ENCODE measurements around the gene TMEM45A.
"Not testable (repeated sequence)": the region's sequence is repeated elsewhere in the genome, so short reads cannot be mapped to it uniquely, and the experiment has no call there.

The TMEM45A gene

DNA sequence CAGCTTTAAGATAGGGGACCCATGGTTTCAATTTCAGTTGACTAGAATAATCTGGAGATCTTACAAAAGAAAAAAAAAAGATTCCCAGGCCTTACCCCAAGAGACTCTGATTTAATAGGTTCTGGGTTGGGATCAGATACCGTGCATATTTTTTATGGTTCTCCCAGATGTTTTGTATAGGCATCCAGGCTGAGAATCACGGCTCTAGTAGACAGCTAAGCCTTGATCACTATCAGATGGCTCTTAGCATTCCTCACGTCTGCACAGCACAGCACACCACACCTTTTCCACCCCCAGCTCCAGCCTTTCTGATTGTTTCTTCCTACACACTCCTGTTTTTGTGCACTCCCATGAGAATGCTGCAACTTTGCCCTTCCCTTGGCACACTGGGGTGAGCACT lies 40.8 kb downstream of the TMEM45A start:
- no peak for DNase-seq (ENCODE audit: low read depth in 2 of 2)

DNA sequence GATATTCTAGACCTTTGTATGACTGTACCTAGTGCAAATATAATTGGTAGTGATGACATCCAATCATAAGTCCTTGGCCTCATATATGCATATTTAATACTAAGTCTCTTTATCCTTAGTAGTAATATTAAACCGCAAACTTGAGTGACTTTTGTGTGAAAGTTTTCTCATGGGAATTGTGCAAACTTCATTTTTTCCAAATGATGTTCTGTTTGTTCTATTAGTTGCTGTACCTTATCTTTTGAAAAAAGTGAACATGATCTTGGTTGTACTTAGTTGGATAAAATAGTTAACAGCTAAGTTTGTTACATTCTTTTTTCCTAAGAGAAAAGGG lies 43.2 kb downstream of the TMEM45A start:
- DNase-seq (ENCODE audit: low read depth in 2 of 2), result no peak

DNA sequence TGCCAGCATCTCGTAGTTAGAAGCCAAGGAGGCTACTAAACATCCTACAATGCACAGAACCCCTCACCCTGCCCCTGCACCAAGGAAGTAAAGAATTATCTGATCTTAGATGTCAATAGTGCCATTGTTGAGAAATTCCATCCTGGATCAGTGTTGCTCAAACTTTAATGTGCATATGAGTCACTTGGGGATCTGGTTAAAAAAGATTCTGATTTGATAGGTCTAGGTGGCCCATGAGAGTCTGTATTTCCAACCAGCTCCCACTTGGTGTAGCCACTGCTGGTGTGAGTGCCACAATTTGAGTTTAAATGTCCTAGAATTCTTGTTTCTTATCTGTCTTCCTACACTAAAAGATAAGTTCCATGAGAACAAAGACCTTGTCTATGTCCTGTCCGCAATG lies 43.7 kb downstream of the TMEM45A start:
- no peak for DNase-seq (ENCODE audit: low read depth in 2 of 2)

DNA sequence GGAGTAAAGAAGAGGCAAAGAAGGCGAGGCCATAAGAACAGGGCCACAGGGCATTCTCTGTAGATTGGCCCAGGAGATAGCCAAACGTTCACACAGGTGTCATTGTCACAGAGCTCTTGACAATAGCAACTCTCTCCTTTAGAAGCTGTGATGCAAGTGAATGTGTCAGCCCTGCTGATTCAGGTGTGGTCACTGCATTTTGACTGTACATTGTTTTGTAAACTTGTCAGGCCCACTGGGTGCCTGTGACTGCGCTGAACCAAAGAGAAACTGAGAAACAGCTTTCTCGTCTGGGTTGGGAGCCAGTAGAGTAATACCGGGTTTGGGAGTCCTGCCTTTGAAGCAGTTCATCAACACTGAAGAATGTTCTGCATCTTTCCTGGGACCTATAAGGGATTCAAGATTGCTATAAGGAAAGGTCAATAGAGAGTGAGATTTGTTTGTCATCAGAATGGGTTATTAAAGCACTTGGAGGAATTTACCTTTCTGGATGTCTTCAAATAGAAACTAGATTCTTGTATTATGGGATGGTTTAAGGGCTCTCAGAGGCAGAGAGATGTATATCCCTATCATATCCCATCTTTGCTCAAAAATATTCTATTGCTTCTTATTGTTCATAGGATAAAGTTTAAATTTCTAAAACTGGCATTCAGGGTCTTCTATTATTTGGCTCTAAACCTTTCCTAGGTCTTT lies 45.4 kb downstream of the TMEM45A start:
- no peak for DNase-seq (ENCODE audit: low read depth in 2 of 2)

DNA sequence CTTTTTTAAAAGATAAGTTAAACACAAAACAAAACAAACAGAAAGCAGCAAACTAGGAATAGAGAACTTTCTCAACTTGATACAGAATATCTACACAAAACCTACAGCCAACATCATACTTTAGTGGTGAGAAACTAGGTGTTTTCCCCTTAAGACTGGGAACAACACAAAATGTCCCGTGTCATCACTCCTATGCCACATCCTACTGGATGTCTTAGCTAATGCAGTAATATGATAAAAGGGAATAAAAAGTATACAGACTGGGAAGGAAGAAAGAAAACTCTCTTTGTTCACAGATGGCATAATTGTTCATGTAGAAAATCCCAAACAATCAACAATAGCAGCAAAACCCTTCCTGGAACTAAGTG lies 45.9 kb downstream of the TMEM45A start:
- no peak for DNase-seq (ENCODE audit: low read depth in 2 of 2)

DNA sequence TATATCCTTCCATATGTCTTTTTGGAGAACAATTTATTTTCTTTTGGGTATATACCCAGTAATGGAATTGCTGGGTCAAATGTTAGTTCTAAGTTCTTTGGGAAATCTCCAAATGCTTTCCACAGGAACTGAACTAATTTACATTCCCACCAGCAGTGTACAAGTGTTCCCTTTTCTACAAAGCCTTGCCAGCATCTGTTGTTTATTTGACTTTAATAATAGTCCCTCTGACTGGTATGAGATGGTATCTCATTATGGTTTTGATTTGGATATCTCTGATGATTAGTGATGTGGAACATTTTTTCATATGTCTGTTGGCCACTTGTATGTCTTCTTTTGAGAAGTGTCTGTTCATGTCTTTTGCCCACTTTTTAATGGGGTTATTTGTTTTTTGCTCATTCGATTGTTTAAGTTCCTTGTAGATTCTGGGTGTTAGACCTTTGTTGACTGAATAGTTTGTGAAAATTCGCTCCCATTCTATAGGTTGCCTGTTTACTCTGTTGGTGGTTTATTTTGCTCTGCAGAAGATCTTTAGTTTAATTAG lies 48.4 kb downstream of the TMEM45A start:
- no peak for DNase-seq (ENCODE audit: low read depth in 2 of 2)

DNA sequence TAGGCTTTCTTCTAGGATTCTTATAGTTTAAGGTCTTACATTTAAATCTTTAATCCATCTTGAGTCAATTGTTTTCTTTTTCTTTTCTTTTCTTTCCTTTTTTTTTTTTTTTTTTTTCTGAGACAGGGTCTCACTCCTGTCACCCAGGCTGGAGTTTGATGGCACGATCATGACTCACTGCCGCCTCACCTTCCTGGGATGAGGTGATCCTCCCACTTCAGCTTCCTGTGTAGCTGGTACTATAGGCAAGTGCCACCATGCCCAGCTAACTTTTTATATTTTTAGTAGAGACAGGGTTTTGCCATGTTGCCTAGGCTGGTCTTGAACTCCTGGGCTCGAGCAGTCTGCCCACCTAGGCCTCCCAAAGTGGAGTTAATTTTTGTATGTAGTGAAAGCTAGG lies 49.0 kb downstream of the TMEM45A start:
- not testable (repeated sequence) for DNase-seq (ENCODE audit: low read depth in 2 of 2)

DNA sequence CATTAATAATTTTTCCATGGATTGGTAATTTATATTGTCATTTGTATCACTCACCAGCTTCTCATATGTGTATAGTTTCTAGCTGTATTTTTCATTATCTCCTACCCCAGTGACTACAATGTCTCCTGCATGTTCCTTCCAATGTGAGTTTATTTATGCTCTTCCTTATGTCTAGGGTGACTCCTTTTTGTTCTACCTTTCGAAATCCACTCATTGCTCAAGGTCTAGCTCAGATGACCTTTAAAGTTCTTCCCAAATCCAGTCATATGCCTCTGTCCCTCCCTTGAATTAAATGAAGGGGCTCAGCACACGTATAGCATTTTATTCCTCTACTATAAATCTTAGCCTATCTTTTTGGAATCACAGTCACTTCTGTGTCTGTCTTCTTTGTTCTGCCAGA lies 53.0 kb downstream of the TMEM45A start:
- DNase-seq (ENCODE audit: low read depth in 2 of 2), result no peak

DNA sequence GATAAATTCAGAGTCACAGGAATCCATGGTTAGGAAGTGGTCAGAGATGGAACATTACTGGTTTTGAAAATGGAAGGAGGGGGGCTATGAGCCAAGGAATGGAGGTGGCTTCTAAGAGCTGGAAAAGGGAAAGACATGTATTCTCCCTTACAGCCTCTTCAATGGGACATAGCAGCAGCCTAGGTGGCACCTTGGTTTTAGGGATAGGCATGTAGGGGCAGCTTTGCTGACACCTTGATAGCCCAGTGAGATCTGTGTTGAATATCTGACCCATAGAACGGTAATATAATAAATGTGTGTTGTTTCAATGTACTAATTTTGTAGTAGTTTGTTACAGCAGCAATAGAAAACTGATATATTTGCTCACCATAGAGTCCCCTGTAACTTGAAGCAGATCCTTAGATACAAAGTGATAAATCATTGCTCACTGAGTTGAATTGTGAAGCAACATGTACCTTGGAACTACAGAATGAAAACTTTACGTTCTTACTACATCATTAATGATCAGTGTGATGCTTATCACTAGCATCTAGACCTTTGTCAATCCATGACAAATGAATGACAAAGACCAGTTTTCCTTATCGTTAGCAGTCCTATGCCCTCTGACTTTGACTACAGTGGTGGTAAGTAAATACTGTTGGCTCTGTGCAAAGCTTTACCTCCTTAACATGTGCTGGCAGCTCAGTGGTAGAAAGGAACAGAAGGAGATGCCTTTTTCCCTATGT lies 53.8 kb downstream of the TMEM45A start:
- DNase-seq (ENCODE audit: low read depth in 2 of 2), result no peak

DNA sequence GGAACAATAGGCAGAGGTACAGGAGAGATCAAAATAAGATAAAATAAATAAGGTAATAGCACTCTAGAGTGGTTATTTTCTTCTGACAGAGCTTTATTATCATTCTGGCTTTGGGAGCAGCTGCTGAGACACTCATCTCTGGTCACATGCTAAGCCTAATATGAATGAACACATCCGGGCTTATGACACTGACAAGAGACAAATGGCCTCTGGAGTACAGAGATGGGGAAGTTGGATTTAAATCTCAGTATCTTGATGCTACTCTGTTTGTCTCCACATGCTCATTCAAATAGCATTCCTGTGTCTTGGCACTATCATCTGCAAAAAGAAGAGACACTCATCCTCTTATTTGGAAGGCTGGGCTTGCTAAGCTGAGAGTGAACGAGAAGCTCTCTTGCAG lies 55.6 kb downstream of the TMEM45A start:
- DNase-seq (ENCODE audit: low read depth in 2 of 2), result no peak

DNA sequence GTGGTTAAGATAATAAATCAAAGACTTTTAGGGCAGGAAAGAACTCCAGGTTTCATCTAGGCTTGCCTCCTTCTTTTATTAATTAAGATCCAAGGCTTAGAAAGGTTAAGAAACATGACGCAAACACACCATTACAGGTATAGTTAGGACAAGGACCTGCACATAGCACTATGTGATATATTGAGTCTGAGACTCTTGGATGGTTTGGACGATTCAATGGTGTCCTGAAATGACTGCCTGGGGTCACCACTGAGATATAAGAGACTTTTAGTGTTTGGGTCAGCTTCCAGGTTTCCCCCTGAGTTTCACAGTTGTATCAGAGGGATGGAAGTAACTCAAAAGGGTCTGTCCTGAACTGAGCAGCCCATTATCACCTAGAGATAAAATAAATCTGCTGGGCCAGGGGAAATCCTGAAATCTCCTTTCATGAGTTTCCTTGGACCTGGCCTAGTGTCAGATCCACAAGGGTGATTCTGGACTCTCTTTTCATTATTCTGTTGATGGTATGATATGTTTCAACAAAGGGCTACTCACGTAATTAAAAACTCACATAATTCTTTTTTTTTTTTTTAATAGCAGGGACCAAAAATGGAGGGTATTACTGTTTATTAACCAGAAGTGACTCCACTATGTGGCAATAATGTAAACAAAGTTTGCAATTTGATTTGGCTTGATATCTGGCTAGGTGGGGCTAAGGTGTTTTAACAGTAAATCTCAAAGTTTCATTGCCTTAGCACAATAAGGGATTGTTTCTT lies 61.4 kb downstream of the TMEM45A start:
- DNase-seq (ENCODE audit: low read depth in 2 of 2), result no peak

DNA sequence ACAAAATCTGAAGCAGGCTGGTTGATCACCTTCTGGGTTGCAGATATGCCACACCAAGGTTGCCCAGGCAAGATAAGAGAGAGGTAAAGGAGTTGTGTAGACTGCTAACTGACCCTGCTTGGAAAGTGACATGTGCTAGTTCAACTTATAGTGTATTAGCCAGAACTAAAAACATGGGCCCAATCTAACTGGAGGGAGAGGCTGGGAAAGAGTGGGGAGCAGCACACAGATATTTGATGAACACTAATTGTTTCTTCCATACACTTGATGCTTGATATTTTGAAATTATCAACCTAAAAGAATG lies 61.9 kb downstream of the TMEM45A start:
- no peak for DNase-seq (ENCODE audit: low read depth in 2 of 2)

DNA sequence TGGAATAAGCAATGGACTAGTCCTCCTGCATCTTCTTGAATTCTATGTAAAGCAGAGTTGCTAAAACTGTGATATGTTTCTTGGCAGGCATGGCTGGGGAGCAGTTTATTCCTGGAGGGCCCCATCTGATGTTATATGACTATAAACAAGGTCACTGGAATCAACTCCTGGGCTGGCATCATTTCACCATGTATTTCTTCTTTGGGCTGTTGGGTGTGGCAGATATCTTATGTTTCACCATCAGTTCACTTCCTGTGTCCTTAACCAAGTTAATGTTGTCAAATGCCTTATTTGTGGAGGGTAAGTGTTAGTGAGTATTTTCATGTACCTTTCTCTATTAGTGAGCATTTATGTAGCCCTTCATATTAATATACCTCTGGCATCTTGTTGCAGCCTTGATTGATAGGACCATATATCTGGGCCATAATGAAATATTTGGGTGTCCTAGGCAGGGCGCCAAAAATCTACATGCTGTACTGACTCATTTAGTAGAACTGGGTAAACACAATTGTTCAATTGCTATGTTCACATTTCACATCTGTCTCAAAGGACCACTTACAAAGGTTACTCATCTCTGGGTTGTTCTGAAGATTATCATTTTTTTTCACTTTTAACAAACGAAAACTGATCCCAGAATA lies 64.4 kb downstream of the TMEM45A start:
- DNase-seq (ENCODE audit: low read depth in 2 of 2), result no peak

DNA sequence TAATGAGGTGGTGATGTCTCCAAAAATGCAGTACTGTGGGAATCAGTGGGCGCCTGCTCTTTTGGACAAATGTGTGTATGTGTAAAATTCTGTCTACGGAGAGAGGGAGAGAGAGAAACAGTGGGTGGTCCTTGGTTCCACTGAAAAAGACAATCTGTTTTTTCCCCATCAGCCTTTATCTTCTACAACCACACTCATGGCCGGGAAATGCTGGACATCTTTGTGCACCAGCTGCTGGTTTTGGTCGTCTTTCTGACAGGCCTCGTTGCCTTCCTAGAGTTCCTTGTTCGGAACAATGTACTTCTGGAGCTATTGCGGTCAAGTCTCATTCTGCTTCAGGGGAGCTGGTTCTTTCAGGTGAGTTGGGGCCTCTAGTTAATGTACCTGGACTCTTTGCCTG lies 65.8 kb downstream of the TMEM45A start:
- no peak for DNase-seq (ENCODE audit: low read depth in 2 of 2)

DNA sequence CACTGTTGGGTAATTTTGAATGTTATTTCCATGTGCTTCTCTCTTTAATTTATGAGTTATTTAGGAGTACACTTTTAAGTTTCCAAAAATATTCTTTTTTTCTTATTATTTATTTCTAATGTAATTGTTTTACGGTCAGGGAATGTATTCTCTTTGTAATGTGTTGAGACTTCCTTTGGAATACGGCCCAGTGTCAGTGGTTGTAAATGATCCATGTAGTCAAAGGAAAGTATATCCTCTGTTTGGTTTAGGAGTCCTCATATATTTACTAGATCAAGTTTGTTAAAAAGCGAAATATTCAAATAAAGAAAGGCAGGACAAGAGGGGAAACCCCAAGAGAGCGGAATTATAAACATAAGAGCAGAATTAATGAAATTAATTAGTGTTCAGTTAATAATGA lies 68.0 kb downstream of the TMEM45A start:
- no peak for DNase-seq (ENCODE audit: low read depth in 2 of 2)

DNA sequence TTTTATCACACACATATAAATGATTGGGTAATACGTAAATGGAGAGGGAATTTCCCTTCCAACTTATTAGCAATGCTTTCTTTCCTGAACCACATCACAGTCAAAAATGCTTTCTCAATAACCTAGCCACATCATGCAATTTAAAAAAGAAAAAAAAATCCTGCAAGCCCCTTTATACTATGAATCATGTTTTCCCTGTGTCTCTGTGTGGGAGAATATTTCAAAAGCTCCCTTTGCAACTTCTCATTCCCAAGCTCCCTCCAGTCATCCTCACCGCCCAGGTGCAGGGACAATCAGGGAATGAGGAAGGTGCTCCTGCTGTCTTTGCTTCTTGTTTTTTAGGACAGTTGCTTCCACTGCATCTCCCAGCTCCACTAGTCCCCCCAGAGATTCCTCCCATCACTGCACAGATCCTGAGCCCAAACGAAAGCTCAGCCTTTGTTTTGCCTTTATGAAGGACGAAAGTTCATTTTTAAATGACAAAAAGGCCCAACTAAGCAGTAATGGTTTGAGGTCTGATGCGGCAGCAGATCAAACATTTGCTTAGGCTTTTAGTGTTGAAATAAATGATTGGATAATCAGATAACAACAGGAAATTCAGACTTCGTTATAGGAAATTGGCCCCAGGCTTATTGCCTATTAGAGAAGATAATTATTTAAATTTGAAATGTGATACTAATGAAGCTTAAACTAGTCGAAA lies 69.2 kb downstream of the TMEM45A start:
- no peak for DNase-seq (ENCODE audit: low read depth in 2 of 2)

DNA sequence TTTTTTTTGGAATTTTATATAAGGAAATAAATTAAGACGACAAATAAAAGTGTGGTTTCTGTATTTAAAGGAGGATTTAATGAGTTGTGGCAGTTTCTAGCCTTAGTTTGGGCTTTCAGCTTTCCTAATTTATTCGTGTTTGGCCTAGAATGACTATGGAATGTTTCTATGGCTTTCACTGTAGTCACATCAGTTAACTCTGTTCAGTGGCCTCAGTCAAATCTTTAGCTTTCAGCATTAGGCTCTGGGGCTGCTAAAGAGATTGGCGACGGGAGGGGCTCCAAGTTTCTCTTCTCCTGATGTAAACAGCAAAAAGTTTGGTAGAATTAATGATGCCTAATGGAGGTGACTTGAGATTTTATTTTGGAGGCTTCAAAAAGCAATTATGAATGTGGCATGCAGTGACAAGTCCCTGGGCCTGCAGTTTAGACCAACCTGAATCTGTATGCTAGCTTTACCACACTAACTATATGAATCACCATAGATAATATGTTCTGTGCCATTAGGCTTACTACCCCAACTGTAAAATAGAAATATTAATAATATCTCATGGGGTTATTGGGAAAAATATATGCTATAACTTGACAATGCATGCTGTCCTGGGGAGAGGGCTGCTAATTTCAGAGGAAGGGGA lies 69.9 kb downstream of the TMEM45A start:
- no peak for DNase-seq (ENCODE audit: low read depth in 2 of 2)

DNA sequence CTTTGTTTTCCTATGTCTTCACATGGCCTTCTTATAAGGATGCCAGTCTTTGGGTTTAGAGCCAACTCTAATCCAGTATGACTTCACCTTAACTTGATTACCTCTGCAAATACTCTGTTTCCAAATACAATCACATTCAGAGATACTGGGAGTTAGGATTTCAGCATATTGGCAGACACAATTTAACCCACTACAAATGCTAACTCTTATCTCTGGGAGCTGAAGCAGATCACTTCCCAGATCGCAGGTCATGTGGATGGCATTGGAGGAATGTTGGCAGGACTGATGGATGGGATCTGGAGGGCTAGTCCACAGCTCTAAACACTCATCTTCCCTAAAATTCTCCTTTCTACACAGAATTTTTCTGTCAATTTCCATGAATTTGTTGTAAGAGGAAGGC lies 70.8 kb downstream of the TMEM45A start:
- no peak for DNase-seq (ENCODE audit: low read depth in 2 of 2)

DNA sequence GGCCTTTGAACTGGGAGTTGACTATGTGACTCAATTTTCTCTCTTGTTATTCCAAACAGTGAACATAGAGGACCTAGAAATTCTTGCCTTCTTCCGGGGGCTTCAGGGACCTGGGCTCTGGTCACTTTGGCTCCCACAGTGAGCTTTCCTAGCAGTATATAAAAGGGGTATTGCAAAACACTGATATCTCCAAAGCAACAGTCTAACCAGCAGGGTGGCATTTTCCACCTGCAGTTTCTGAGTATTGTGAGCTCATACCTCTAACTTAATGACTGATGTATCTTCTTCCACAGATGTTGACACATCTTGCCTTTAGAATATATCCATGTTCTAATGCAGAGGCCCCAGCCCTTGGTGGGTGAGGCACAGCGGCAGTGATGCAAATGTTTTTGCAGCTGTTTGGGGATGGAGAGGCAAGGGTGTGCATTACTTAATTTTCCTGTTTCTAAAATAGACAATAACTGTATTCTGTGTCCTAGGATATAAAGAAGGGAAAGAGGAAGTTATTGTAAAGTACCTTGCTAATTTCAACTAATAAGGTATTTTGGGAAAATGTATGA lies 71.3 kb downstream of the TMEM45A start:
- DNase-seq (ENCODE audit: low read depth in 2 of 2), result no peak

DNA sequence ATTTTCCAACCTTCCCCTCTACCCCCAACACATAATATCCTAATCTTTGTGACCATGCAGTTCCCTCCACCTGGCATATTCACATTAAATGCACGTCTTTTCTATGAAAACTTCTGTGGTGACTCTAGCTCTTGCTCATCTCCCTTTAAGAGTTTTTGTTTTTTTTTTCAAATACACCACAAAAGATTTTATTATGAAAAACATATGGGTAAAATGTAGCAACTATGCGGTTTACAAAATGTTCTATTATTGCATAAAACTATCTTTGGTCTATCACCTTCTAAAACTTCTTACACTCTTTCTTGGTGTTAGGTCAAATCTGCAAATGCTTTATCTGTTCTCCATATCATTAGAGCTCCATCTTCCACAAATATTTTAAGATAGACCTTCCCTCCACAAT lies 78.4 kb downstream of the TMEM45A start:
- no peak for DNase-seq (ENCODE audit: low read depth in 2 of 2)

DNA sequence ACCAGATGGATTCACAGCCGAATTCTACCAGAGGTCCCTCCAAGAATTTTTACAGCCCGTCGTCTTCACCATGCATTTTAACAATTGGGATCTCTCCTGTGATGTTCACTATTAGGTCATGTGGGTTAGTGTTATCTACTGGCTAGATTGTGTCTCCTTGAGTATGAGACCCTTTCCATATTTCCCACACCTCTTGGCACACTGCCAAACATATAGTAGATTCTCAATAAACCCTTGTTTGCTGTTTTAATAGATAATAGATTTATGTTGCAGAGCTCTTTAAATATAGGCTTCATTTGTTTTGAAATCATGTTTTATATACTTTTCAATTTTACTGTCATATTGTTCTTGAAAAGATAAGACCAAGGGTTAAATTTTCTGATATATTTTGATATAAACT lies 82.1 kb downstream of the TMEM45A start:
- no peak for DNase-seq (ENCODE audit: low read depth in 2 of 2)
